Neutrophil (primary cell): Measurements from ENCODE around the gene POU3F3.

Experiments used
- H3K27ac ChIP-seq: fragments of 200-600 bp; sonication (generic); 2 replicates; pipeline ENCODE4 v1.5.1; 2016; ENCODE audit warnings: mild to moderate bottlenecking, moderate library complexity
- H3K27me3 ChIP-seq: fragments of 200-600 bp; sonication (generic); 2 replicates; pipeline ENCODE4 v1.6.0; 2016; ENCODE audit warnings: mild to moderate bottlenecking
- H3K36me3 ChIP-seq: fragments of 200-600 bp; sonication (generic); 2 replicates; pipeline ENCODE4 v1.5.1; 2017
- H3K4me1 ChIP-seq, 2 experiments: fragments of 200-600 bp in 1 of 2; sonication (generic) in 1 of 2; 1 replicate in 1 of 2; 2 replicates in 1 of 2; pipeline versions ENCODE4 v1.5.1 to v1.6.1; 2013 to 2016; ENCODE audit warnings: low read depth in 1 of 2, low read length in 1 of 2, mild to moderate bottlenecking in 1 of 2, moderate library complexity in 1 of 2; ENCODE audit not compliant: control insufficient read depth in 1 of 2, insufficient read depth in 1 of 2
- H3K4me3 ChIP-seq, 2 experiments: fragments of 200-600 bp in 1 of 2; sonication (generic) in 1 of 2; 1 replicate in 1 of 2; 2 replicates in 1 of 2; pipeline ENCODE4 v1.5.1; 2013 to 2016; ENCODE audit warnings: low read depth in 1 of 2, low read length in 1 of 2, mild to moderate bottlenecking in 1 of 2, moderate library complexity in 1 of 2
- H3K9me3 ChIP-seq: fragments of 200-600 bp; sonication (generic); 2 replicates; pipeline ENCODE4 v1.5.1; 2016
- TF ChIP-seq, protein P1 (sequence below): fragments of 200-600 bp; sonication (generic); IDR thresholded peaks from 2 replicates; pipeline ENCODE4 v1.5.1; 2016; ENCODE audit warnings: antibody characterized with exemption

Gene POU3F3

GRCh38 chr2:104865096-104865470, 11.2 kb downstream of the POU3F3 start:
- Histone ChIP-seq H3K27me3 (peaks cover 100% of the 10 kb centered on the region), H3K4me1 (no peaks in the 10 kb centered on the region), H3K36me3 (no peaks in the 10 kb centered on the region), H3K27ac (no peak overlapping the region), H3K4me3 (no peak overlapping the region), H3K9me3 (no peaks in the 10 kb centered on the region)
- TF ChIP-seq, protein P1, sequence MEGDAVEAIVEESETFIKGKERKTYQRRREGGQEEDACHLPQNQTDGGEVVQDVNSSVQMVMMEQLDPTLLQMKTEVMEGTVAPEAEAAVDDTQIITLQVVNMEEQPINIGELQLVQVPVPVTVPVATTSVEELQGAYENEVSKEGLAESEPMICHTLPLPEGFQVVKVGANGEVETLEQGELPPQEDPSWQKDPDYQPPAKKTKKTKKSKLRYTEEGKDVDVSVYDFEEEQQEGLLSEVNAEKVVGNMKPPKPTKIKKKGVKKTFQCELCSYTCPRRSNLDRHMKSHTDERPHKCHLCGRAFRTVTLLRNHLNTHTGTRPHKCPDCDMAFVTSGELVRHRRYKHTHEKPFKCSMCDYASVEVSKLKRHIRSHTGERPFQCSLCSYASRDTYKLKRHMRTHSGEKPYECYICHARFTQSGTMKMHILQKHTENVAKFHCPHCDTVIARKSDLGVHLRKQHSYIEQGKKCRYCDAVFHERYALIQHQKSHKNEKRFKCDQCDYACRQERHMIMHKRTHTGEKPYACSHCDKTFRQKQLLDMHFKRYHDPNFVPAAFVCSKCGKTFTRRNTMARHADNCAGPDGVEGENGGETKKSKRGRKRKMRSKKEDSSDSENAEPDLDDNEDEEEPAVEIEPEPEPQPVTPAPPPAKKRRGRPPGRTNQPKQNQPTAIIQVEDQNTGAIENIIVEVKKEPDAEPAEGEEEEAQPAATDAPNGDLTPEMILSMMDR = no peak

GRCh38 chr2:104866122-104866864, 12.4 kb downstream of the POU3F3 start:
- Histone ChIP-seq H3K9me3 (no peaks in the 10 kb centered on the region), H3K4me3 (no peak overlapping the region), H3K36me3 (no peaks in the 10 kb centered on the region), H3K27me3 (peaks cover 100% of the 10 kb centered on the region), H3K4me1 (no peaks in the 10 kb centered on the region), H3K27ac (no peak overlapping the region)
- TF ChIP-seq, protein P1 = no peak

GRCh38 chr2:104866883-104867812, 13.2 kb downstream of the POU3F3 start:
- Histone ChIP-seq H3K27ac (no peak overlapping the region), H3K4me1 (peaks cover 0 to under 1% of the 10 kb centered on the region in 2 experiments), H3K9me3 (no peaks in the 10 kb centered on the region), H3K36me3 (no peaks in the 10 kb centered on the region), H3K4me3 (no peak overlapping the region), H3K27me3 (peaks cover 100% of the 10 kb centered on the region)
- TF ChIP-seq, protein P1 = no peak

- peaks cover 100% of the 10 kb centered on the region for H3K27me3 ChIP-seq
- no peaks in the 10 kb centered on the region for H3K36me3 ChIP-seq
- H3K9me3 ChIP-seq = no peaks in the 10 kb centered on the region
- TF ChIP-seq, protein P1 = no peak
- no peak overlapping the region for H3K27ac ChIP-seq
- no peak overlapping the region for H3K4me3 ChIP-seq
- H3K4me1 ChIP-seq = peaks cover 4 to 9% of the 10 kb centered on the region in 2 experiments
These were observed 14.0 kb downstream of the POU3F3 start for GRCh38 chr2:104867813-104868504.

DNA sequence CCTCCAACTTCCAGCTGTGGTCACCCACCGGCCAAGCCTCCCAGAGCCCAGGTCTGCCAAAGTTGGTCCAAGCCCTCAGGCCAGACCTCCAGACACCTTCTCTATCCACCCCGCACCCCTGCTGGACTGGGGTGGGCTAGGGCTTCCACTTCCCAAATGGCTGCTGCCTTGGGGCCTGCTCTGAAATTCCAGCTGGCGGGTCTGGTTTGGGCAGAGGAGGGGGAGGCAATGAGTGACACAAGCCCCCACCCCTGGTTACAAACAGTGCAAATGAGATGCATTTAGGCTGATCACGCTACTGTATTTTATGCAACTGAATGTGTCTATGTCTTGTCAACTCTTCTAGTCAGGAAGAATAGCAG, 14.6 kb downstream of the POU3F3 start:
- TF ChIP-seq, protein P1 = no peak
- Histone ChIP-seq H3K4me1 (peaks cover 6 to 14% of the 10 kb centered on the region in 2 experiments), H3K27me3 (peaks cover 100% of the 10 kb centered on the region), H3K9me3 (no peaks in the 10 kb centered on the region), H3K27ac (no peak overlapping the region), H3K36me3 (no peaks in the 10 kb centered on the region), H3K4me3 (no peak overlapping the region)
